DOHH2 (cell line): ENCODE data around the gene CDH4.

Experiments used
- CTCF ChIP-seq: fragments of 200-600 bp; sonication (generic); IDR thresholded peaks from one replicate; pipeline ENCODE4 v1.5.1; 2014; ENCODE audit warnings: antibody characterized with exemption, mild to moderate bottlenecking, low read depth, low read length; ENCODE audit not compliant: poor library complexity, severe bottlenecking
- EZH2phosphoT487 ChIP-seq: fragments of 200-600 bp; sonication (generic); IDR thresholded peaks from 2 replicates; pipeline ENCODE4 v1.6.1; 2017; ENCODE audit warnings: borderline replicate concordance, mild to moderate bottlenecking, antibody characterized with exemption, low read length, moderate library complexity, mixed read lengths

GRCh38 chr20:61650912-61651733, 399.1 kb downstream of the CDH4 start:
- no peak for TF ChIP-seq CTCF
- no peak for TF ChIP-seq EZH2phosphoT487
